B cell (primary cell): Measurements from ENCODE around the gene KLHL22. TPM values are rescaled to one million over a fixed set of nuclear protein-coding genes. Genes with fewer than 3 reads are reported as not detected.

ENCODE experiments used
- ATAC-seq: fragments of 200-7000 bp; cut with Tn5 transposase; one replicate; pipeline ENCODE4 v1.10.0; 2021; ENCODE audit warnings: low read depth, mild to moderate bottlenecking, moderate number of reproducible peaks, moderate library complexity
- CTCF ChIA-PET: fragments of 350-600 bp; sonication (Branson Sonifier 250); formaldehyde crosslinking; loops from one replicate; lab custom pipeline; 2021; ENCODE audit warnings: antibody characterized with exemption, inconsistent platforms; lab: Charles Lee
- POLR2A ChIA-PET: fragments of 350-600 bp; sonication (Branson Sonifier 250); formaldehyde crosslinking; loops from one replicate; lab custom pipeline; 2021; ENCODE audit warnings: antibody characterized with exemption; lab: Charles Lee
- DNase-seq: peaks from one replicate; pipeline ENCODE4 v3.0.0; 2013
- H2AFZ ChIP-seq: 2 replicates; pipeline ENCODE4 v1.6.1; 2012; ENCODE audit warnings: mild to moderate bottlenecking, low read depth, low read length; ENCODE audit not compliant: insufficient read depth, poor library complexity, severe bottlenecking
- H3K27ac ChIP-seq, 2 donors: 1 replicate in 1 of 2; 2 replicates in 1 of 2; pipeline ENCODE4 v1.5.1; 2012 to 2013; ENCODE audit warnings: low read length in 2 of 2, mild to moderate bottlenecking in 2 of 2, moderate library complexity in 1 of 2
- H3K27me3 ChIP-seq, 4 experiments: fragments of 200-600 bp in 1 of 4; sonication (generic) in 1 of 4; replicated peaks in 1 of 4; 1 replicate in 2 of 4; 2 replicates in 2 of 4; pipeline versions ENCODE4 v1.6.1 to v1.7.0; 2013 to 2016; ENCODE audit warnings: low read length in 3 of 4, mild to moderate bottlenecking in 2 of 4, mixed read lengths in 1 of 4, moderate library complexity in 1 of 4; ENCODE audit not compliant: insufficient read depth in 4 of 4, control insufficient read depth in 3 of 4; ENCODE audit errors: control extremely low read depth in 1 of 4
- H3K36me3 ChIP-seq, 2 experiments: replicated peaks in 1 of 2; 1 replicate in 1 of 2; 2 replicates in 1 of 2; pipeline versions ENCODE4 v1.6.1 to v1.7.1; 2013; ENCODE audit warnings: low read length in 1 of 2; ENCODE audit not compliant: insufficient read depth in 2 of 2, control insufficient read depth in 1 of 2; ENCODE audit errors: control extremely low read depth in 1 of 2, extremely low read depth in 1 of 2
- H3K4me1 ChIP-seq, 2 donors: fragments of 200-600 bp in 1 of 2; sonication (generic) in 1 of 2; 1 replicate in 1 of 2; 2 replicates in 1 of 2; pipeline versions ENCODE4 v1.5.1 to v1.6.1; 2013 to 2017; ENCODE audit warnings: low read length in 2 of 2; ENCODE audit not compliant: control insufficient read depth in 2 of 2, insufficient read depth in 2 of 2
- H3K4me2 ChIP-seq: replicated peaks from 2 replicates; pipeline ENCODE3; 2012; ENCODE audit warnings: mild to moderate bottlenecking, low read depth, low read length; ENCODE audit not compliant: poor library complexity, severe bottlenecking
- H3K4me3 ChIP-seq, 5 experiments: fragments of 200-600 bp in 1 of 5; sonication (generic) in 1 of 5; 1 replicate in 3 of 5; 2 replicates in 2 of 5; pipeline versions ENCODE4 v1.5.1 to v1.7.0; 2011 to 2016; ENCODE audit warnings: low read length in 4 of 5, mild to moderate bottlenecking in 4 of 5, low read depth in 2 of 5, control low read depth in 1 of 5, moderate library complexity in 1 of 5; ENCODE audit not compliant: insufficient read depth in 1 of 5; ENCODE audit errors: control extremely low read depth in 1 of 5, extremely low read depth in 1 of 5
- H3K79me2 ChIP-seq: fragments of 200-600 bp; sonication (generic); one replicate; pipeline ENCODE4 v1.6.0; 2016; ENCODE audit warnings: low read length; ENCODE audit not compliant: control insufficient read depth, insufficient read depth
- H3K9ac ChIP-seq: fragments of 200-600 bp; sonication (generic); 2 replicates; pipeline ENCODE4 v1.6.1; 2017; ENCODE audit warnings: mild to moderate bottlenecking, low read length, moderate library complexity
- H3K9me3 ChIP-seq, 3 donors: one replicate each; pipeline versions ENCODE4 v1.6.1 to v1.7.1; 2013; ENCODE audit warnings: low read length in 2 of 3; ENCODE audit not compliant: control insufficient read depth in 2 of 3, insufficient read depth in 1 of 3; ENCODE audit errors: control extremely low read depth in 1 of 3
- H4K20me1 ChIP-seq: 2 replicates; pipeline ENCODE4 v1.6.0; 2012; ENCODE audit warnings: mild to moderate bottlenecking, low read length; ENCODE audit not compliant: insufficient read depth, control insufficient read depth, poor library complexity, severe bottlenecking
- H3K27ac Mint-ChIP-seq: one replicate; pipeline ENCODE4 v1.8.0; 2021; ENCODE audit warnings: mixed read lengths
- H3K27me3 Mint-ChIP-seq: one replicate; pipeline ENCODE4 v1.8.0; 2021; ENCODE audit warnings: mixed read lengths
- H3K4me1 Mint-ChIP-seq: one replicate; pipeline ENCODE4 v1.8.0; 2021; ENCODE audit warnings: mixed read lengths
- H3K4me3 Mint-ChIP-seq: one replicate; pipeline ENCODE4 v1.8.0; 2021; ENCODE audit warnings: mixed read lengths
- H3K9me3 Mint-ChIP-seq: one replicate; pipeline ENCODE4 v1.8.0; 2022; ENCODE audit warnings: mixed read lengths; ENCODE audit not compliant: insufficient read depth
- CTCF ChIP-seq: fragments of 200-600 bp; IDR thresholded peaks from one replicate; pipeline ENCODE4 v1.8.0; 2022; ENCODE audit warnings: antibody characterized with exemption, mild to moderate bottlenecking
- EZH2 ChIP-seq: IDR thresholded peaks from 2 replicates; pipeline ENCODE4 v1.6.1; 2012; ENCODE audit warnings: borderline replicate concordance, low read depth, mild to moderate bottlenecking, moderate library complexity, low read length; ENCODE audit not compliant: insufficient read depth, poor library complexity, severe bottlenecking
- WGBS: methylation state at CpG from one replicate; pipeline ENCODE4 v1.1.5; 2013; ENCODE audit warnings: missing lambda C conversion rate; ENCODE audit not compliant: insufficient coverage; 5-methylcytosine and 5-hydroxymethylcytosine counted together
- intact Hi-C: fragments of 100-400 bp; cut with micrococcal nuclease; formaldehyde crosslinking; loops from one replicate; pipeline ENCODE4 v1.10.0; 2022
- polyA plus RNA-seq: library from polyadenylated mRNA; depleted of rRNA; stranded (reverse); fragments of >200 nt; gene quantifications from 2 replicates; pipeline ENCODE4 v1.2.3, GENCODE V29; 2012
- total RNA-seq, 2 donors: library from RNA; stranded (reverse); fragments of 120-200 nt in 1 of 2; gene quantifications; 1 replicate in 1 of 2; 2 replicates in 1 of 2; pipeline versions ENCODE4 v1.2.3 to v1.2.4, GENCODE V29; 2013 to 2022

KLHL22 gene
- total and polyA plus RNA-seq, 2 donors (not counting 1 experiment from before 2014, with no cell fraction given): 37.0 to 45.6 TPM

- H3K4me3 Mint-ChIP-seq: peak overlapping the region; percentile 69
- intact Hi-C loops: no loop called here
- peak overlapping the region; percentile 87 for H3K4me2 ChIP-seq
These were observed 56.7 kb downstream of the KLHL22 start for GRCh38 chr22:20438678-20439492.

More at GRCh38 chr22:20438678-20439492, 56.7 kb downstream of the KLHL22 start:
- CTCF ChIA-PET: interaction anchor here (1.1 kb wide), 1 partner anchor 21 kb away, joined by 4 read pairs; no protein-coding TSS in a partner anchor
- WGBS: 88% methylated on average over 13 of the region's 13 CpGs
- Mint-ChIP-seq H3K27ac (no peak overlapping the region), H3K9me3 (no peaks in the 10 kb centered on the region), H3K4me1 (peaks cover 22% of the 10 kb centered on the region), H3K27me3 (peaks cover 33% of the 10 kb centered on the region)
- peaks cover 0 to 49% (median 25%) of the 10 kb centered on the region in 4 experiments for H3K27me3 ChIP-seq
- no peak overlapping the region for H3K4me3 ChIP-seq
- H2AFZ ChIP-seq: no peak overlapping the region
- peaks cover 0 to 17% (median 0%) of the 10 kb centered on the region in 3 donors for H3K9me3 ChIP-seq
- POLR2A ChIA-PET: no interaction called here
- H3K36me3 ChIP-seq: peaks cover 0 to 9% of the 10 kb centered on the region in 2 experiments
- H4K20me1 ChIP-seq: peaks cover 19% of the 10 kb centered on the region
- no peak for DNase-seq
- H3K79me2 ChIP-seq: no peaks in the 10 kb centered on the region
- TF ChIP-seq EZH2 (no peak), CTCF (no peak)
- ATAC-seq: no peak
- H3K9ac ChIP-seq: no peak overlapping the region
- peaks cover 19 to 27% of the 10 kb centered on the region in 2 donors for H3K4me1 ChIP-seq
- H3K27ac ChIP-seq: no peak overlapping the region
